Measurements from ENCODE around the gene TASL.

TASL gene

GRCh38 chrX:30513284-30513683, 64.3 kb downstream of the TASL start:
- H3K4me1 ChIP-seq (ENCODE audit: control insufficient read depth, insufficient read depth, low read length): no peaks in the 10 kb centered on the region
- H3K9me3 ChIP-seq (ENCODE audit: control insufficient read depth, insufficient read depth, low read length): no peaks in the 10 kb centered on the region
- no peak overlapping the region for H3K9ac ChIP-seq (ENCODE audit: low read depth, low read length)
- no peaks in the 10 kb centered on the region for H3K27me3 ChIP-seq (ENCODE audit: control insufficient read depth, insufficient read depth, low read length)
- no peaks in the 10 kb centered on the region for H3K36me3 ChIP-seq (ENCODE audit: control insufficient read depth, insufficient read depth, low read length)
- no peak overlapping the region for H3K4me3 ChIP-seq (ENCODE audit: low read depth, low read length)
